A673 (cell line): ENCODE data around the gene TMX1. TPM values are rescaled to one million over a fixed set of nuclear protein-coding genes. Genes with fewer than 3 reads are reported as not detected.

Source experiments
- BruUV-seq: library from RNA; stranded (reverse); fragments of 400-500 nt; replicated peaks from 2 replicates; lab custom pipeline; 2021; lab: Mats Ljungman, UMichigan
- CTCF ChIA-PET: fragments of 300-600 bp; sonication (Branson Sonifier 250); formaldehyde crosslinking; loops from one replicate; lab custom pipeline; 2022; ENCODE audit warnings: antibody characterized with exemption; lab: Charles Lee
- POLR2A ChIA-PET: fragments of 300-600 bp; sonication (Branson Sonifier 250); formaldehyde crosslinking; loops from one replicate; lab custom pipeline; 2022; ENCODE audit warnings: antibody characterized with exemption; ENCODE audit not compliant: low non-redundant PET; lab: Charles Lee
- DNase-seq: peaks from one replicate; pipeline ENCODE4 v3.0.0-alpha.2; 2015; ENCODE audit warnings: low spot score
- H3K27ac ChIP-seq: fragments of 200-600 bp; sonication (generic); 2 replicates; pipeline ENCODE4 v1.5.1; 2016; ENCODE audit warnings: mixed run types, low read depth, mild to moderate bottlenecking, mixed read lengths, antibody characterized with exemption, low read length; ENCODE audit not compliant: poor library complexity, severe bottlenecking
- H3K27me3 ChIP-seq: fragments of 200-600 bp; sonication (generic); replicated peaks from 2 replicates; pipeline ENCODE4 v1.6.1; 2017; ENCODE audit warnings: mixed run types, low read depth, mild to moderate bottlenecking, mixed read lengths, antibody characterized with exemption, low read length; ENCODE audit not compliant: insufficient read depth, poor library complexity
- H3K36me3 ChIP-seq: fragments of 200-600 bp; sonication (generic); 2 replicates; pipeline ENCODE4 v1.6.1; 2016; ENCODE audit warnings: mixed run types, mild to moderate bottlenecking, mixed read lengths, antibody characterized with exemption, low read length; ENCODE audit not compliant: insufficient read depth, poor library complexity, severe bottlenecking
- H3K4me1 ChIP-seq: fragments of 200-600 bp; sonication (generic); 2 replicates; pipeline ENCODE4 v1.6.1; 2017; ENCODE audit warnings: mixed run types, mild to moderate bottlenecking, mixed read lengths, antibody characterized with exemption, low read length; ENCODE audit not compliant: insufficient read depth, poor library complexity, severe bottlenecking
- H3K4me3 ChIP-seq: fragments of 200-600 bp; sonication (generic); 2 replicates; pipeline ENCODE4 v1.5.1; 2016; ENCODE audit warnings: low read depth, mixed run types, mild to moderate bottlenecking, mixed read lengths, low read length; ENCODE audit not compliant: poor library complexity, severe bottlenecking
- H3K9me3 ChIP-seq: fragments of 200-600 bp; sonication (generic); 2 replicates; pipeline ENCODE4 v1.6.1; 2016; ENCODE audit warnings: mixed run types, low read depth, mild to moderate bottlenecking, mixed read lengths, antibody characterized with exemption, low read length; ENCODE audit not compliant: poor library complexity, severe bottlenecking
- EZH2 ChIP-seq: fragments of 200-600 bp; sonication (generic); IDR thresholded peaks from 2 replicates; pipeline ENCODE4 v1.6.1; 2017; ENCODE audit warnings: borderline replicate concordance, low read depth, mild to moderate bottlenecking, mixed read lengths, antibody characterized with exemption, low read length; ENCODE audit not compliant: poor library complexity, severe bottlenecking
- intact Hi-C: fragments of 100-400 bp; cut with micrococcal nuclease; formaldehyde crosslinking; loops from one replicate; pipeline ENCODE4 v1.10.0; 2022; ENCODE audit not compliant: unreplicated experiment
- total RNA-seq: library from RNA; stranded (reverse); gene quantifications from 2 replicates; pipeline ENCODE4 v1.2.3, GENCODE V29; 2021
- TF ChIP-seq, protein P1 (sequence below): fragments of 300-800, 200-600 bp; sonication (generic); conservative IDR thresholded peaks from 2 replicates; pipeline ENCODE4 v1.5.1; 2017; ENCODE audit warnings: low read depth, mild to moderate bottlenecking, antibody characterized with exemption, low read length, moderate library complexity, mixed read lengths

TMX1 gene
- total RNA-seq, 1 experiment from 2014 or later = 60.1 TPM

GRCh38 chr14:51261151-51261550, 21.1 kb downstream of the TMX1 start:
- no peak for TF ChIP-seq EZH2
- TF ChIP-seq, protein P1, sequence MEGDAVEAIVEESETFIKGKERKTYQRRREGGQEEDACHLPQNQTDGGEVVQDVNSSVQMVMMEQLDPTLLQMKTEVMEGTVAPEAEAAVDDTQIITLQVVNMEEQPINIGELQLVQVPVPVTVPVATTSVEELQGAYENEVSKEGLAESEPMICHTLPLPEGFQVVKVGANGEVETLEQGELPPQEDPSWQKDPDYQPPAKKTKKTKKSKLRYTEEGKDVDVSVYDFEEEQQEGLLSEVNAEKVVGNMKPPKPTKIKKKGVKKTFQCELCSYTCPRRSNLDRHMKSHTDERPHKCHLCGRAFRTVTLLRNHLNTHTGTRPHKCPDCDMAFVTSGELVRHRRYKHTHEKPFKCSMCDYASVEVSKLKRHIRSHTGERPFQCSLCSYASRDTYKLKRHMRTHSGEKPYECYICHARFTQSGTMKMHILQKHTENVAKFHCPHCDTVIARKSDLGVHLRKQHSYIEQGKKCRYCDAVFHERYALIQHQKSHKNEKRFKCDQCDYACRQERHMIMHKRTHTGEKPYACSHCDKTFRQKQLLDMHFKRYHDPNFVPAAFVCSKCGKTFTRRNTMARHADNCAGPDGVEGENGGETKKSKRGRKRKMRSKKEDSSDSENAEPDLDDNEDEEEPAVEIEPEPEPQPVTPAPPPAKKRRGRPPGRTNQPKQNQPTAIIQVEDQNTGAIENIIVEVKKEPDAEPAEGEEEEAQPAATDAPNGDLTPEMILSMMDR = no peak
- Histone ChIP-seq H3K27ac (no peak overlapping the region), H3K9me3 (peaks cover 4% of the 10 kb centered on the region), H3K4me3 (no peak overlapping the region), H3K27me3 (no peaks in the 10 kb centered on the region), H3K36me3 (peaks cover 25% of the 10 kb centered on the region), H3K4me1 (no peaks in the 10 kb centered on the region)
- no TSS peak for BruUV-seq
- DNase-seq = no peak
- intact Hi-C loops = no loop called here
- ChIA-PET CTCF (no interaction called here), POLR2A (no interaction called here)

DNA sequence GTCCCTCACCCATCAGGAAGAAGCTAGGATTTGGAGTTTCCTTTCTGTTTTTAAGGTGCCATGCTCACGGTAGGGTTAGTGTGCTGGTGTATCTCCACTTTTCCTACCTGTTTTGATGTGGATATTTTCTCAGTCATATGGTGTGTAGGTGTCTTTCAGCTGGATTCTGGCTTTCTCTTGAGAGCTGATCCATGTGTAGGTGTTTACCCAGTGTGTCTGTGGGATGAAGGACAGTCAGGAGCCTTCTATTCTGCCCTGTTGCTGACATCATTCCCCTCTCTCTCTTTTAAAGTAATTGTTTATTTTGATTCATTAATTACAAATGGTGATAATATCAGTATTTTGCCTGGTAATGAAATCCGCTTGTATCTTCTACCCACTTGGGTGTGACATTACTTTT, 22.8 kb downstream of the TMX1 start:
- Histone ChIP-seq H3K9me3 (peaks cover 4% of the 10 kb centered on the region), H3K27ac (no peak overlapping the region), H3K27me3 (no peaks in the 10 kb centered on the region), H3K36me3 (peaks cover 9% of the 10 kb centered on the region), H3K4me3 (no peak overlapping the region), H3K4me1 (no peaks in the 10 kb centered on the region)
- POLR2A ChIA-PET = no interaction called here
- DNase-seq = no peak
- CTCF ChIA-PET = no interaction called here
- TF ChIP-seq, protein P1 = no peak
- no peak for TF ChIP-seq EZH2
- no TSS peak for BruUV-seq
- intact Hi-C loops = no loop called here

DNA sequence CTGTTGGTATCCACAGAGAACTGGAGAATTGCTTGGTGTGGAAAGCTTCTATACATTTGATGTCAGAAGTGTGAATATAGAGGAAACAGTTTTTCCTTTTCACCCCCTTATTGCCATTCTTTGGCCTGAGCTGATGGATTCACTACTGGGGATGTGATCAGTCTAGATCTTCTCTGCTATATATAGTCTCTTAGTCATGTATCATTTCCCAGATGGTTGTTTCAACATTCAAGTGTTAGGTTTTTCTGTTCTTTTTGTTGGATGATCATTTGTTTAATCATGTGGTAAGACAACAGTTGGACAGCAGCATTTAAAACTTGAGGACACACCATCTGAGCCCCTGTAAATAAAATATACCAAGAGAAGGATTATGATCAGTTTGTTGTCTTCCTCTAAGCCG, 29.6 kb downstream of the TMX1 start:
- no TSS peak for BruUV-seq
- Histone ChIP-seq H3K27me3 (no peaks in the 10 kb centered on the region), H3K9me3 (no peaks in the 10 kb centered on the region), H3K27ac (no peak overlapping the region), H3K36me3 (no peaks in the 10 kb centered on the region), H3K4me3 (no peak overlapping the region), H3K4me1 (no peaks in the 10 kb centered on the region)
- TF ChIP-seq EZH2 = no peak
- TF ChIP-seq, protein P1 = no peak
- ChIA-PET CTCF (no interaction called here), POLR2A (no interaction called here)
- intact Hi-C loops = no loop called here
- DNase-seq = no peak
